Stomach (tissue), 9 donors: ENCODE data around the gene GSDMA. TPM values are rescaled to one million over a fixed set of nuclear protein-coding genes. Genes with fewer than 3 reads are reported as not detected.

Experiments
- DNase-seq, 2 donors: peaks; one replicate each; pipeline versions ENCODE4 v3.0.0 to v3.0.0-alpha.2; 2013 to 2019
- H3K27ac ChIP-seq, 5 donors: fragments of 200-600 bp in 4 of 5; sonication (generic) in 4 of 5; one replicate each; pipeline ENCODE4 v1.5.1; 2013 to 2019; ENCODE audit warnings: mild to moderate bottlenecking in 1 of 5, moderate library complexity in 1 of 5
- H3K27me3 ChIP-seq, 3 donors: fragments of 200-600 bp; sonication (generic); one replicate each; pipeline ENCODE4 v1.5.1; 2017 to 2019; ENCODE audit warnings: mixed run types in 1 of 3
- H3K36me3 ChIP-seq, 4 donors: fragments of 200-600 bp; sonication (generic); 1 replicate in 3 of 4; 2 replicates in 1 of 4; pipeline ENCODE4 v1.5.1; 2016 to 2019
- H3K4me1 ChIP-seq, 4 donors: fragments of 200-600 bp; sonication (generic); one replicate each; pipeline ENCODE4 v1.5.1; 2016 to 2019
- H3K4me3 ChIP-seq, 4 donors: fragments of 200-600 bp; sonication (generic) in 3 of 4; one replicate each; pipeline ENCODE4 v1.5.1; 2016 to 2019; ENCODE audit warnings: mild to moderate bottlenecking in 1 of 4
- H3K9me3 ChIP-seq, 4 donors: fragments of 200-600 bp; sonication (generic); one replicate each; pipeline ENCODE4 v1.5.1; 2016 to 2019
- EP300 ChIP-seq: sonication (generic); formaldehyde crosslinking; IDR thresholded peaks from one replicate; pipeline ENCODE4 v1.6.1; 2017; ENCODE audit warnings: antibody characterized with exemption
- POLR2A ChIP-seq, 4 donors: fragments of 450-650 bp; IDR thresholded peaks; one replicate each; pipeline ENCODE4 v1.6.1; 2016; ENCODE audit warnings: antibody characterized with exemption in 4 of 4, control low read depth in 2 of 4, mild to moderate bottlenecking in 1 of 4, moderate library complexity in 1 of 4
- POLR2AphosphoS5 ChIP-seq, 3 donors: sonication (generic); formaldehyde crosslinking; IDR thresholded peaks; one replicate each; pipeline ENCODE4 v1.6.1; 2016; ENCODE audit warnings: antibody characterized with exemption in 3 of 3
- WGBS, 5 donors: extraction: QIAGEN DNeasy Blood & Tissue Kit in 3 of 5; methylation state at CpG; one replicate each; pipeline versions ENCODE4 v1.1.5 to v1.1.7; 2013 to 2018; 5-methylcytosine and 5-hydroxymethylcytosine counted together
- intact Hi-C: fragments of 100-400 bp; cut with DNase I; formaldehyde crosslinking; loops from one replicate; pipeline ENCODE4 v1.15.1; 2023; ENCODE audit warnings: low total_unique reads
- polyA plus RNA-seq, 3 donors: library from polyadenylated mRNA; stranded (reverse); fragments of 200-250 nt; gene quantifications; one replicate each; pipeline ENCODE4 v1.2.3, GENCODE V29; 2013
- total RNA-seq, 5 donors: library from RNA; depleted of rRNA; stranded (reverse); fragments of >200 nt; gene quantifications; one replicate each; pipeline versions ENCODE4 v1.1.0 to v1.2.3, GENCODE V29; 2014 to 2016
- TF ChIP-seq, protein P1 (sequence below), 7 experiments: fragments of 450-650 bp in 4 of 7; fragments of 200-600 bp in 3 of 7; sonication (generic) in 3 of 7; IDR thresholded peaks; one replicate each; pipeline ENCODE4 v1.5.1; 2016 to 2019; ENCODE audit warnings: antibody characterized with exemption in 7 of 7, control low read depth in 2 of 7, mild to moderate bottlenecking in 1 of 7
- donor health status: healthy with polysubstance abuse.
- donor health status: Bipolar disorder and iron deficiency.
- donor health status: healthy.

The GSDMA gene
- total and polyA plus RNA-seq, 8 donors = 0.08 to 0.92 TPM; not detected in 6

DNA sequence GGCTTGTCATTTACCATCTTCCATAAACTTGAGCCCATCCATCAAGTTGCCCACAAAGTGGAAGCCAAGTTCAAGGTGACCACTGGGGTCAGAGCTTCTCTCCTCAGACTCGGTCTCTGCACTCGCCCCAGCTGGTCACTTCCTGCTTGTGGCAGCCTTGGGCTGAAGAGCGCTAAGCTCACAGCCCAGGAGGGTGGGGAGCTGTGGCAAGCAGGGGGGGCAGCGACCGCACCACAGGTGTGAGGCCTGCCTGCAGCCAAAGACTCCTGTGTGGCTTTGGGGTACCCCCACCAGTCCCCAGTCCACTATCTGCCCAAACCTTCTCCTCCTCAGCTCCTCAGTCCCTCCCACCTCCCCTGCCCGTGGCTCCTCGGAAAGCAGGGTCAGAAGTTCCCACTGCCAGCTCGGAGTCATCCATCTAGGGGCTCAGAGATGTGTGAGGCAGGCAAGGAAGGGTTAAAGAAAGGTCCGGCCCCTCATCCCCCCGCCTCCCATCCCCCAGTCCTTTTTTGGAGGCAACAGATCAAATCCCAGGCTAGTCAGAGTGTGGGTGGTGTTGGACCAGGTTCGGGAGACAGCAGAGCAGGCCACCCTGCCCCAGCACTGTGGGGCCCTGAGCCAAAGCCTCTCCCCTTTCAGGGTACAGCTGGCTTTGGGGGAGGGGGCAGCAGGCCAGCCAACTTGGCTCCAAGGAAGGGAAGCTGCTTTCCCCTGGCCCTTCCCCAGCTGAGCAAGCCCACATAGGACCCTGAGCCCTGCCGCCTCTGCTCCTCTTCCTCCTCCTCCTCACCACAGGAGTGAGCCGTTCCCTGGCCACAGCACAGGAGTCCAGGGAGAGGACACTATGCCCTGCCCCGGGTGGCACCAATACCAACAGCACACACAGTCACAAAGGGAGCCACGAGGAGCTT, 55.7 kb downstream of the GSDMA start:
- peak in 1 of 2 donors; percentile 75 for DNase-seq
- Histone ChIP-seq H3K9me3 (no peaks in the 10 kb centered on the region), H3K27me3 (no peaks in the 10 kb centered on the region), H3K4me3 (peak overlapping the region in 1 of 4 donors; percentile 0), H3K36me3 (peaks cover 27 to 48% (median 41%) of the 10 kb centered on the region in 4 donors), H3K27ac (peak overlapping the region in 4 of 5 donors; percentile 41 to 77 (median 66)), H3K4me1 (peaks cover 68 to 94% (median 75%) of the 10 kb centered on the region in 4 donors)
- intact Hi-C loops = loop anchor here (10.0 kb wide), 1 partner anchor 146 kb away; no protein-coding TSS in a partner anchor
- no peak for TF ChIP-seq EP300
- TF ChIP-seq POLR2A (IDR thresholded peaks at IDR 0.05) = no peak
- TF ChIP-seq, protein P1, sequence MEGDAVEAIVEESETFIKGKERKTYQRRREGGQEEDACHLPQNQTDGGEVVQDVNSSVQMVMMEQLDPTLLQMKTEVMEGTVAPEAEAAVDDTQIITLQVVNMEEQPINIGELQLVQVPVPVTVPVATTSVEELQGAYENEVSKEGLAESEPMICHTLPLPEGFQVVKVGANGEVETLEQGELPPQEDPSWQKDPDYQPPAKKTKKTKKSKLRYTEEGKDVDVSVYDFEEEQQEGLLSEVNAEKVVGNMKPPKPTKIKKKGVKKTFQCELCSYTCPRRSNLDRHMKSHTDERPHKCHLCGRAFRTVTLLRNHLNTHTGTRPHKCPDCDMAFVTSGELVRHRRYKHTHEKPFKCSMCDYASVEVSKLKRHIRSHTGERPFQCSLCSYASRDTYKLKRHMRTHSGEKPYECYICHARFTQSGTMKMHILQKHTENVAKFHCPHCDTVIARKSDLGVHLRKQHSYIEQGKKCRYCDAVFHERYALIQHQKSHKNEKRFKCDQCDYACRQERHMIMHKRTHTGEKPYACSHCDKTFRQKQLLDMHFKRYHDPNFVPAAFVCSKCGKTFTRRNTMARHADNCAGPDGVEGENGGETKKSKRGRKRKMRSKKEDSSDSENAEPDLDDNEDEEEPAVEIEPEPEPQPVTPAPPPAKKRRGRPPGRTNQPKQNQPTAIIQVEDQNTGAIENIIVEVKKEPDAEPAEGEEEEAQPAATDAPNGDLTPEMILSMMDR (IDR thresholded peaks at IDR 0.05) = no peak
- TF ChIP-seq POLR2AphosphoS5 (IDR thresholded peaks at IDR 0.05) = no peak
- 22 to 41% (median 38%) methylated on average over 10 to 15 of the region's 15 CpGs for WGBS, 5 donors

DNA sequence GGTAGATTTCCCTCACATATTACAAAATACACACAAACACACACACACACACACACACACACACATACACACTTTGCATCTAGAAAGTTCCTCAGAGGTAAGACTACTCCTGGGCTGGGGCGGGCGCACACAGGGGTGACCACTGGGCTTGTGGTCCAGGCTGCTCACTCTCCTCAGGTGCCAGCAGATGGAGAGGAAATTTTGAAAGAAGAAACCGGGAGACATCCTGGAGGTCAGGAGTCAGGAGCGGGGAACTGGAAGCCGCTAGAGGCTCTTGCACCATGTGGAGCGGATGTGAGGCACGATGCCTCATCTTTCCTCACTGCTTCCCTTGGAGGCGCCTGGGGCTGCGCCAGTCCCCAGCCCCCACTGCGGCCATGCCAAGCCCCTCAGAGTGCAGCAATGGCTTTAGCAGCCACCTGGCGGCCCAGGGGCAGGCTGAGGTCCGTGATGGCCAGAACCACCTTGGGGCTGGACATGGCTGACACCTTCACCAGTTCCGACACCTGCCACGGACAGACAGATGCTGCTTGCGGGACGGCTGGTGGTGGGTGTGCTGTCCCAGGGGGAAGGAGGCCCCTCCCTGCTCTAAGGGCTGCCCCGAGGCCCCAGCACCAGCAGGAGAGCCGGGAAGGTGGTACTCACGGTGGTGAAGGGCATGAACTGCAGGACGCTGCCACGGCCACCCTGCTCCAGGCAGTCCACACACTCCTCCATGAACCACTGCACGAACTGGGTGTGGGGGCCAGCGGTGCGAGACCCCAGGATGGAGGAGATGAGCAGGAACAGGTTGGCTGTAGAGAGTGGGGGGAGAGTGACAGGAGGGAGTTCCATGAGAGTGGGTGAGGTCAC, 56.6 kb downstream of the GSDMA start:
- 74 to 84% (median 82%) methylated on average over 17 to 24 of the region's 24 CpGs for WGBS, 5 donors

DNA sequence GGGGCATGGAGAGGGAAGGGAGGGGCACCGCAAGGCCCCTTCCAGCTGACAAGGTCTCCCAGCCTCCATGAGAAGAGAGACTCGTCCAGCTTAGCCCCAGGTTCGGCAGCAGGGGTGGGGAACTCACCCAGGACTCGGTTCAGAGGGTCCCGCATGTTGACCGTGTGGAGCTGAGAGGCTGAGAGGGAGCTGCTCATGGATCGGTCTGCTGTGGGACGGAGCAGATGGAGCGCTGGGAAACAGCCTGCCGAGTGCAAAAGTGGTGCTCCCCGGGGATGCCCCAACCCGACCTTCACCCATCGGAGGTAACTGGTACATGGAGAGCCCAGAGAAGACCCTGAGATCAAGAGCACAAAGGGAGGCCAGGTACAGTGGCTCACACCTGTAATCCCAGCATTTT, 57.3 kb downstream of the GSDMA start:
- Histone ChIP-seq H3K27ac (peak overlapping the region in 2 of 5 donors; percentile 69 to 77), H3K9me3 (no peaks in the 10 kb centered on the region), H3K36me3 (peaks cover 31 to 55% (median 54%) of the 10 kb centered on the region in 4 donors), H3K27me3 (no peaks in the 10 kb centered on the region), H3K4me3 (no peak overlapping the region), H3K4me1 (peaks cover 60 to 94% (median 73%) of the 10 kb centered on the region in 4 donors)
- TF ChIP-seq EP300 (no peak), POLR2AphosphoS5 (IDR thresholded peaks at IDR 0.05) (no peak), POLR2A (IDR thresholded peaks at IDR 0.05) (no peak)
- TF ChIP-seq, protein P1 (IDR thresholded peaks at IDR 0.05) = no peak
- DNase-seq = no peak
- intact Hi-C loops = loop anchor here (10.0 kb wide), 1 partner anchor 65 kb away; no protein-coding TSS in a partner anchor
- WGBS, 5 donors = 86 to 95% (median 94%) methylated on average over 12 to 13 of the region's 13 CpGs

More for the DNA sequence above, 56.6 kb downstream of the GSDMA start:
- intact Hi-C loops = loop anchor here (10.0 kb wide), 1 partner anchor 145 kb away; no protein-coding TSS in a partner anchor
- H3K9me3 ChIP-seq = no peaks in the 10 kb centered on the region
- TF ChIP-seq POLR2AphosphoS5 (IDR thresholded peaks at IDR 0.05) = no peak
- no peak for TF ChIP-seq EP300
- no peak for TF ChIP-seq POLR2A (IDR thresholded peaks at IDR 0.05)
- TF ChIP-seq, protein P1 (IDR thresholded peaks at IDR 0.05) = no peak
- peaks cover 68 to 94% (median 76%) of the 10 kb centered on the region in 4 donors for H3K4me1 ChIP-seq
- H3K27me3 ChIP-seq = no peaks in the 10 kb centered on the region
- peak overlapping the region in 4 of 5 donors; percentile 41 to 77 (median 66) for H3K27ac ChIP-seq
- peaks cover 27 to 49% (median 47%) of the 10 kb centered on the region in 4 donors for H3K36me3 ChIP-seq
- H3K4me3 ChIP-seq = no peak overlapping the region
- DNase-seq = peak in 1 of 2 donors; percentile 23
